Keratinocyte (primary cell): ENCODE results near the gene INPP5A. TPM values are rescaled to one million over a fixed set of nuclear protein-coding genes. Genes with fewer than 3 reads are reported as not detected.
"Not testable (repeated sequence)": the region's sequence is repeated elsewhere in the genome, so short reads cannot be mapped to it uniquely, and the experiment has no call there.

Source experiments
- DNase-seq: peaks from one replicate; pipeline ENCODE4 v3.0.0-alpha.2; 2011; ENCODE audit warnings: low read depth, missing footprints, low spot score
- FAIRE-seq: peaks from 2 replicates; lab custom pipeline; 2011; peaks lifted over from hg19 to GRCh38; lab: Jason Lieb, UNC
- H2AFZ ChIP-seq: 2 replicates; pipeline ENCODE4 v1.6.0; 2012; ENCODE audit warnings: low read length, control low read depth, inconsistent platforms; ENCODE audit not compliant: control insufficient read depth
- H3K27ac ChIP-seq: 2 replicates; pipeline ENCODE4 v1.5.1; 2011; ENCODE audit warnings: low read length; ENCODE audit not compliant: control insufficient read depth, insufficient read depth
- H3K27me3 ChIP-seq: 3 replicates; pipeline ENCODE4 v1.6.0; 2011; ENCODE audit warnings: low read length; ENCODE audit not compliant: control insufficient read depth, insufficient read depth; ENCODE audit errors: extremely low read depth
- H3K36me3 ChIP-seq, 2 experiments: 2 replicates in 1 of 2; 3 replicates in 1 of 2; pipeline ENCODE4 v1.5.1; 2011; ENCODE audit warnings: low read length in 2 of 2, mild to moderate bottlenecking in 1 of 2; ENCODE audit not compliant: control insufficient read depth in 2 of 2, insufficient read depth in 2 of 2; ENCODE audit errors: extremely low read depth in 1 of 2
- H3K4me1 ChIP-seq: 3 replicates; pipeline ENCODE4 v1.5.1; 2011; ENCODE audit warnings: low read length; ENCODE audit not compliant: control insufficient read depth, insufficient read depth; ENCODE audit errors: extremely low read depth
- H3K4me2 ChIP-seq: 3 replicates; pipeline ENCODE4 v1.6.0; 2011; ENCODE audit warnings: low read depth, low read length; ENCODE audit not compliant: control insufficient read depth, insufficient read depth; ENCODE audit errors: extremely low read depth
- H3K4me3 ChIP-seq, 3 experiments: fragments of 200-600 bp in 1 of 3; sonication (generic) in 1 of 3; 2 replicates in 2 of 3; 3 replicates in 1 of 3; pipeline ENCODE4 v1.5.1; 2011 to 2016; ENCODE audit warnings: low read length in 3 of 3, mild to moderate bottlenecking in 3 of 3, control low read depth in 2 of 3, inconsistent platforms in 1 of 3, low read depth in 1 of 3, mixed read lengths in 1 of 3, mixed run types in 1 of 3, moderate library complexity in 1 of 3; ENCODE audit not compliant: control insufficient read depth in 2 of 3, insufficient read depth in 2 of 3; ENCODE audit errors: extremely low read depth in 1 of 3
- H3K79me2 ChIP-seq: 2 replicates; pipeline ENCODE4 v1.6.0; 2012; ENCODE audit warnings: low read length; ENCODE audit not compliant: control insufficient read depth, insufficient read depth
- H3K9ac ChIP-seq: 3 replicates; pipeline ENCODE4 v1.6.0; 2011; ENCODE audit warnings: low read length; ENCODE audit not compliant: control insufficient read depth, insufficient read depth; ENCODE audit errors: extremely low read depth
- H3K9me1 ChIP-seq: 3 replicates; pipeline ENCODE4 v1.6.0; 2011; ENCODE audit warnings: low read length; ENCODE audit not compliant: control insufficient read depth, insufficient read depth; ENCODE audit errors: extremely low read depth
- H3K9me3 ChIP-seq: 2 replicates; pipeline ENCODE4 v1.5.1; 2012; ENCODE audit warnings: low read depth, low read length; ENCODE audit not compliant: control insufficient read depth
- H4K20me1 ChIP-seq: 3 replicates; pipeline ENCODE4 v1.6.0; 2011; ENCODE audit warnings: low read length; ENCODE audit not compliant: control insufficient read depth, insufficient read depth; ENCODE audit errors: extremely low read depth
- EZH2 ChIP-seq: IDR thresholded peaks from one replicate; pipeline ENCODE4 v1.6.1; 2012; ENCODE audit warnings: inconsistent platforms, mild to moderate bottlenecking, low read length, moderate library complexity
- dilution Hi-C: fragments of 300-500 bp; cut with MboI; formaldehyde crosslinking; loops from one replicate; pipeline ENCODE4 v1.7.0; 2020; ENCODE audit warnings: low sequenced_read_pairs; ENCODE audit not compliant: extremely low pct_ligation_motif_present
- polyA plus RNA-seq, 5 experiments: library from polyadenylated mRNA; depleted of rRNA in 3 of 5; stranded (reverse) in 3 of 5; stranded (forward) in 1 of 5; unstranded in 1 of 5; fragments of >200 nt; gene quantifications; 1 replicate in 1 of 5; 2 replicates in 3 of 5; 3 replicates in 1 of 5; pipeline versions ENCODE4 v1.2.1 to v1.2.3, GENCODE V29; 2011 to 2012; ENCODE audit warnings: missing spikeins in 2 of 5, low read depth in 1 of 5, low replicate concordance in 1 of 5
- TF ChIP-seq, protein P1 (sequence below), 3 experiments: IDR thresholded peaks in 1 of 3; conservative IDR thresholded peaks in 1 of 3; optimal IDR thresholded peaks in 1 of 3; 2 replicates in 2 of 3; 3 replicates in 1 of 3; pipeline versions ENCODE3 to v1.5.1; 2011; ENCODE audit warnings: low read length in 3 of 3, mild to moderate bottlenecking in 3 of 3, moderate library complexity in 2 of 3, control low read depth in 1 of 3, inconsistent platforms in 1 of 3; ENCODE audit not compliant: insufficient read depth in 2 of 3; ENCODE audit errors: extremely low read depth in 1 of 3

Gene INPP5A
- polyA plus RNA-seq, 1 donor (not counting 4 experiments of a cell fraction or from before 2014, with no cell fraction given) = 11.2 TPM

DNA sequence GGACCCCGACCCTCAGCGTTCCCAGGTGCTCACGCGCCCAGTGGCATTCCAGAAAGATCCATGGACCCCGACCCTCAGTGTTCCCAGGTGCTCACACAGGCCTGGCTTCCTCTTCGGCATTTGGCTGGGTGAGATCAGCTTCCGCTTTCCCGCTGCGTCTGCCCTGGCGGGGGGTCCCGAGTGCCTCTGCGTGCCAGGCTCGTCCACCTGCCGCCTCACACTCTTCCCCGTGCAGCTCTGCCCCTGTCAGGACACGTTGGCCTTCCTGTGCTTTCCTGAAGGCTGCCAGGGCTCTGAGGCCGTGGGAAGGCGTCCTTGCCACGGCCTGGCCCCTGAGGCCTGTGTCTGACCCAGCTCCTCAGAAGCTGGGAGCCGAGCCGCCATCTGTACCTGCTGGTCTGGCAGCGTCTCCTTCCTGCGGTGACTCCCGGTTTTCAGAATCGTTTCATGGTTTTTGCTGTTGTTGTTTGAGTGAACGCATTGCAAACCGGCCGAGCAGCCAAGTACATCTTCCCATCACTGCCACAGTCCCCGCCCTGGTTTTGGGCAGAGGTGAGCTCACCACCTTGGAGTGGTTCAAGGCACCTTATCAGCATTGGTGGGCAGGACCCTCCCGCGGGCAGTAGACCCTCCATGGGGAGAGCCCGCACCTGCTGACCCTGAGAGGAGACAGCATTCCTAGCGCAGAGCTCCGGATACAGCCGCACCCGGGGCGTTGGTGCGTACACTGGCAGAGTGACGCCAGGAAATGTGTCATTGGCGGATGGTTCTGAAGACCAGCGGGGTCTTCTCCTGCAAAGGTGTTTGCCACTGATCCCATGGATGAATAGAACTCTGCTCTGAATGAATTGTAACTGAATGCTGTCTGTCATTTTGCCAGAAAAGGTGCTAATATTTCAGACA, 231.0 kb downstream of the INPP5A start:
- dilution Hi-C loops = no loop called here
- H3K79me2 ChIP-seq = no peaks in the 10 kb centered on the region
- H2AFZ ChIP-seq = no peak overlapping the region
- FAIRE-seq (no peak), DNase-seq (no peak)
- peaks cover 7% of the 10 kb centered on the region for H3K9me3 ChIP-seq
- H3K4me1 ChIP-seq = no peaks in the 10 kb centered on the region
- H4K20me1 ChIP-seq = no peaks in the 10 kb centered on the region
- no peak overlapping the region for H3K9ac ChIP-seq
- no peak overlapping the region for H3K27ac ChIP-seq
- H3K27me3 ChIP-seq = no peaks in the 10 kb centered on the region
- H3K4me3 ChIP-seq = no peak overlapping the region
- no peak overlapping the region for H3K4me2 ChIP-seq
- no peaks in the 10 kb centered on the region for H3K9me1 ChIP-seq
- TF ChIP-seq, protein P1, sequence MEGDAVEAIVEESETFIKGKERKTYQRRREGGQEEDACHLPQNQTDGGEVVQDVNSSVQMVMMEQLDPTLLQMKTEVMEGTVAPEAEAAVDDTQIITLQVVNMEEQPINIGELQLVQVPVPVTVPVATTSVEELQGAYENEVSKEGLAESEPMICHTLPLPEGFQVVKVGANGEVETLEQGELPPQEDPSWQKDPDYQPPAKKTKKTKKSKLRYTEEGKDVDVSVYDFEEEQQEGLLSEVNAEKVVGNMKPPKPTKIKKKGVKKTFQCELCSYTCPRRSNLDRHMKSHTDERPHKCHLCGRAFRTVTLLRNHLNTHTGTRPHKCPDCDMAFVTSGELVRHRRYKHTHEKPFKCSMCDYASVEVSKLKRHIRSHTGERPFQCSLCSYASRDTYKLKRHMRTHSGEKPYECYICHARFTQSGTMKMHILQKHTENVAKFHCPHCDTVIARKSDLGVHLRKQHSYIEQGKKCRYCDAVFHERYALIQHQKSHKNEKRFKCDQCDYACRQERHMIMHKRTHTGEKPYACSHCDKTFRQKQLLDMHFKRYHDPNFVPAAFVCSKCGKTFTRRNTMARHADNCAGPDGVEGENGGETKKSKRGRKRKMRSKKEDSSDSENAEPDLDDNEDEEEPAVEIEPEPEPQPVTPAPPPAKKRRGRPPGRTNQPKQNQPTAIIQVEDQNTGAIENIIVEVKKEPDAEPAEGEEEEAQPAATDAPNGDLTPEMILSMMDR (optimal IDR thresholded peaks at IDR 0.05 in 1 of 3, IDR thresholded peaks at IDR 0.05 in 1 of 3, conservative IDR thresholded peaks at IDR 0.05 in 1 of 3; ENCODE audit: extremely low read depth in 1 of 3, insufficient read depth in 2 of 3, low read length in 3 of 3) = no peak
- TF ChIP-seq EZH2 = no peak
- no peaks in the 10 kb centered on the region for H3K36me3 ChIP-seq

DNA sequence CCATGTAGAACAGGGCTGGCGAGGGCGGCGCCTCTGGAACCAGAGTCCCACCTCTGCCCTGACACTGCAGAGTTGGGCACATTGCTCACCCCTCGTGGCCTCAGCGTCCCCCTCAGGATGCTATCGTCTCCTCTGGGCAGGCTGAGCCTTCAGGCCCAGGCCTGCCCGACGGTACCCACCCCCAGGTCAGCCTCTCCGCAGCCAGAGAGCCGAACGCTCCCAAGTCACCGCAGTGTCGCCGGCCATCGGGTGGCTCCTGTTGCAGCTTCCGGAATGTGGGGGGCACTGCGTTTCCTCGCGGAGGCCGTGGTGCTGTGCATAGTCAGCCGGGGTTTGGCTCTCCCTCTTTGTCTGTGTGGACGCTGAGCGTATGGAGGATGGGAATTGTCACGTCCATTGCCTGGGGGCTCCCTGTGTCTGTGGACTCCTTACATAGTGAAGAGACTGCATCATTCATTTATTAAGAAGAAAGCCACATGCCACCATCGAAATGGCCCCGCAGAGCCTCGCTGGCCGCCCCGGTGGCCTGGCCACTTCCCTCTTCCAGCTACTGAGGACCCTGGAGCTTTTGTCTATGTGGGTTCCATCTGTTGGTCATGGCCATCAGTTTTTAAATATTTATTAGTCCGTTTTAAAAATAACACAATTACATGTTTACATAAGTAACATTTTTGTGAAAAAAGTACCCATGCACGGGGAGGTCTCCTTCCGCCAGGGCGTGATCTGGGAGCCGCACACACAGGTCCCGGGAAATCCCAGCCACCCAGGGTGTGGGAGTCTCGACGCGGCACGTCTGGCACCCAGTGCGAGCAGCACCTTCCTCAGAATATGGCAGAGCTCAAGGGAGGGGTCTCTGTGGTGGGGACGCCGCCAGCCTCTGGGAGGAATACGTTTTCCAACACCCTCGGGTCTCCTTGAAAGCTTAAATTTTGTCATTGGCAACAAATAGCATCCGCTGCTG, 232.8 kb downstream of the INPP5A start:
- TF ChIP-seq EZH2 = no peak
- TF ChIP-seq, protein P1 (optimal IDR thresholded peaks at IDR 0.05 in 1 of 3, IDR thresholded peaks at IDR 0.05 in 1 of 3, conservative IDR thresholded peaks at IDR 0.05 in 1 of 3; ENCODE audit: extremely low read depth in 1 of 3, insufficient read depth in 2 of 3, low read length in 3 of 3) = no peak
- no peaks in the 10 kb centered on the region for H3K4me1 ChIP-seq
- H3K9ac ChIP-seq = no peak overlapping the region
- no peaks in the 10 kb centered on the region for H3K36me3 ChIP-seq
- dilution Hi-C loops = no loop called here
- H3K27me3 ChIP-seq = no peaks in the 10 kb centered on the region
- H3K4me3 ChIP-seq = no peak overlapping the region
- no peak overlapping the region for H2AFZ ChIP-seq
- DNase-seq (no peak), FAIRE-seq (no peak)
- no peaks in the 10 kb centered on the region for H3K9me1 ChIP-seq
- no peak overlapping the region for H3K27ac ChIP-seq
- no peaks in the 10 kb centered on the region for H3K79me2 ChIP-seq
- no peak overlapping the region for H3K4me2 ChIP-seq
- no peaks in the 10 kb centered on the region for H4K20me1 ChIP-seq
- peaks cover 5% of the 10 kb centered on the region for H3K9me3 ChIP-seq

DNA sequence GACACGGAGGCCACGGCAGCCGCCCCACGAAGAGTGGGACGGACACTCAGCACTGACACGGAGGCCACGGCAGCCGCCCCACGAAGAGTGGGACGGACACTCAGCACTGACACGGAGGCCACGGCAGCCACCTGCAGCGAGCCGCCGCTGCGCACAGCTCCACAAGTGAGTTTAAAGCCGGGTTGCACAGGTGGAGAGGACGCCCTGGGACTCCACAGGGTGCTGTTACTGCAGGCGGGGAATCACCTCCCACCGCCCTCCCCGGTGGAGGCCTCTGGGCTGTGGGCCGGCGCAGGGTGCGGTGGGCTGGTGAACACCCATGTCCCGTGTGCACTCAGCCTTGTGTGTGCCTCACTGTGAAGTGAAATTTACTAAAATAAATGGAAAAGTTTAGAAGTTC, 235.2 kb downstream of the INPP5A start:
- H3K4me2 ChIP-seq, dilution Hi-C loops: not testable (repeated sequence)

More for the DNA sequence above, 235.2 kb downstream of the INPP5A start:
- H3K27ac ChIP-seq, H3K4me3 ChIP-seq, FAIRE-seq, H3K27me3 ChIP-seq, H3K36me3 ChIP-seq, H3K9ac ChIP-seq, H4K20me1 ChIP-seq, H3K4me1 ChIP-seq, H3K9me1 ChIP-seq, DNase-seq, H2AFZ ChIP-seq, H3K9me3 ChIP-seq, H3K79me2 ChIP-seq: not testable (repeated sequence)
